Eye (tissue), 1 donor: ENCODE data around the gene GAN.
A peak's percentile ranks its signal among the peaks of the same experiment; 100 is the strongest.

Source experiments
- DNase-seq: peaks from one replicate; pipeline ENCODE4 v3.0.0-alpha.2; 2015

Gene GAN

GRCh38 chr16:81314603-81315270 lies at the start of gene GAN:
GAN (plus strand) TSS chr16:81314962; CDS start chr16:81315114, 152 bp downstream.
- peak; percentile 98 for DNase-seq

- DNase-seq, result no peak
Measured at GRCh38 chr16:81265052-81265451, 49.7 kb upstream of the GAN start.

- DNase-seq, result no peak
Measured at GRCh38 chr16:81265658-81266451, 48.9 kb upstream of the GAN start.

GRCh38 chr16:81266680-81267095 lies 48.1 kb upstream of the GAN start:
- DNase-seq, result no peak

- DNase-seq, result no peak
Measured at GRCh38 chr16:81268509-81268908, 46.3 kb upstream of the GAN start.

- DNase-seq, result no peak
Measured at GRCh38 chr16:81273223-81273950, 41.4 kb upstream of the GAN start.

GRCh38 chr16:81275064-81275532 lies 39.7 kb upstream of the GAN start:
- DNase-seq, result no peak

GRCh38 chr16:81275795-81276194 lies 39.0 kb upstream of the GAN start:
- DNase-seq, result no peak

- no peak for DNase-seq
Measured at GRCh38 chr16:81276323-81276722, 38.4 kb upstream of the GAN start.

GRCh38 chr16:81277541-81278080 lies 37.2 kb upstream of the GAN start:
- peak; percentile 15 for DNase-seq

- no peak for DNase-seq
Measured at GRCh38 chr16:81278526-81278925, 36.2 kb upstream of the GAN start.

- DNase-seq, result no peak
Measured at GRCh38 chr16:81279392-81279791, 35.4 kb upstream of the GAN start.

- DNase-seq, result no peak
Measured at GRCh38 chr16:81280393-81280792, 34.4 kb upstream of the GAN start.

GRCh38 chr16:81283044-81283443 lies 31.7 kb upstream of the GAN start:
- DNase-seq, result no peak

GRCh38 chr16:81284995-81285600 lies 29.7 kb upstream of the GAN start:
- no peak for DNase-seq

- no peak for DNase-seq
Measured at GRCh38 chr16:81286190-81286589, 28.6 kb upstream of the GAN start.

- no peak for DNase-seq
Measured at GRCh38 chr16:81291117-81291516, 23.6 kb upstream of the GAN start.

GRCh38 chr16:81292936-81293335 lies 21.8 kb upstream of the GAN start:
- no peak for DNase-seq

- DNase-seq, result no peak
Measured at GRCh38 chr16:81293909-81294802, 20.6 kb upstream of the GAN start.

GRCh38 chr16:81296631-81297030 lies 18.1 kb upstream of the GAN start:
- DNase-seq, result no peak

GRCh38 chr16:81307770-81308169 lies 7.0 kb upstream of the GAN start:
- no peak for DNase-seq
